Hematopoietic multipotent progenitor cell treated with erythropoietin and hydrocortisone succinate and interleukin-3 and kit ligand, for 8 days (in vitro differentiated cells): ENCODE results near the gene ULBP1.
"Not testable (repeated sequence)": the region's sequence is repeated elsewhere in the genome, so short reads cannot be mapped to it uniquely, and the experiment has no call there.

Experiments used
- DNase-seq: peaks from one replicate; pipeline ENCODE4 v3.0.0-alpha.2; 2015

Gene ULBP1, protein sequence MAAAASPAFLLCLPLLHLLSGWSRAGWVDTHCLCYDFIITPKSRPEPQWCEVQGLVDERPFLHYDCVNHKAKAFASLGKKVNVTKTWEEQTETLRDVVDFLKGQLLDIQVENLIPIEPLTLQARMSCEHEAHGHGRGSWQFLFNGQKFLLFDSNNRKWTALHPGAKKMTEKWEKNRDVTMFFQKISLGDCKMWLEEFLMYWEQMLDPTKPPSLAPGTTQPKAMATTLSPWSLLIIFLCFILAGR

DNA sequence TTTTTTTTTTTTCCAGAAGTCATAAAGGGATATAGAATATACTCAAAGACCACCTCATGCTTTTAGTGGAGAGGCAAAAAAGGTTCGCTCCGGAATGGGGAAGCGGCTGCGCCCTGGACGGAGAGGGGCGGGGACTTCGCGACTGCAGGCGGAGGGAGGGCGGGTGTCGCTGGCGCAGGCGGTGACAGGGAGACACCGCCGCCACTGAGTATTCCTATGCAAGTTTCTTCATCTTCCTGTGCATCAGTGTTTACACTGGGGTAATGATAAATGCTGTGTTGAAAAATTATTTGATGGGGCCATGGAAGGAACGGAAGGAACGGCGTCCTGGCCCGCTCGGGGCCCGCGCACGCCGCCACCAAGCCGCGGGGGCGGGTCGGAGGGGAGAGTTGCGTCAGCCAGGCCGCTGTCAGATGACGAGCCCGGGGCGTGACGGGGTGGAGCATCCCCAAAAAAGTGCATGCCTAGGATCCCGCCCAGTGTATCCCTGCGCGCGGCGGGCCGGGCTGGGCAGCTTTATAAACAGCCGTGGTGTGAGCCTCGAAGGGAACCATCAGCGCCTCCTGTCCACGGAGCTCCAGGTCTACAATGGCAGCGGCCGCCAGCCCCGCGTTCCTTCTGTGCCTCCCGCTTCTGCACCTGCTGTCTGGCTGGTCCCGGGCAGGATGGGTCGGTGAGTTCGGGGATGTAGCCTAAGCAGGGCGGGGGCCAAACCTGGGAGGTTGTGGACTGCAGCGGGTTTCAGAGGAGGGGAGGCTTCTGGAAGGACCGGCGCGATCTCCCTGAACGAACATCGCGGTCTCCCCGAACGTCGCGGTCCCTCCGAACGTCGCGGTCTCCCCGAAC lies at the start of gene ULBP1:
ULBP1 (plus strand) TSS at position 482 of the 846 bp plus-strand sequence; CDS start at position 589, 107 bp downstream.
- DNase-seq = peak; percentile 87

GRCh38 chr6:149915970-149916865 lies 47.5 kb upstream of the ULBP1 start:
- no peak for DNase-seq

GRCh38 chr6:149917679-149918078 lies 46.1 kb upstream of the ULBP1 start:
- no peak for DNase-seq

- no peak for DNase-seq
Measured at GRCh38 chr6:149918151-149918905, 45.4 kb upstream of the ULBP1 start.

DNA sequence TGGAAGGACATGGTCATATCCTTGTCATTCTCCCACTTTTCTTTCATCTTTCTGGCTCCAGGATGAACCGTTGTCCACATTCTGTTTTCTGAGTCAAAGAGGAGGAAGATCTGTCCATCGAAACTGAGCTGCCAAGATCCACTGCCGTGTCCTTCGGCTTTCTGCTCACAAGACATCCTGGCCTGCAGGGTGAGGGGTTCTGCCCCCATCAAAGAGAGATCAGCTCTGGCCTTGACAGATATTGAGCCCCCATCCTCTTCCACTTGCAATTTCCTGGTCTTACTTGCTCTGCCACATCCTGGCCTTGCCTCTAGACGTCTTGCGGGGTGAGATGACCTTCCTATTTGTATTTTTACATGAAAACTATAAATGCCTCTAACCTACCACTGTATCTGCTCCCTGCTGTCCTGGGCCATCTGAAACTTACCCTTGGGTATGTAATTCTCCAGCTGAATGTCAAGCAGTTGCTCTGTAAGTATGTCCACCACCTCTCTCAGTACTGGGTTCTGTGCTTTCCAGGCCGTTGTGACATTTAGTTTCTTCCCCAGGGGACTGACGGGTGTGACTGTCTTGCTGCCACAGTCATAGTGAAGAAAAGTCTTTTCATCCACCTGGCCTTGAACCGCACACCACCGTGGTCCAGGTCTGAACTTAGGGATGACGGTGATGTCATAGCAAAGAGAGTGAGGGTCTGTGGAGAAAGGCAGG lies 44.5 kb upstream of the ULBP1 start:
- not testable (repeated sequence) for DNase-seq

GRCh38 chr6:149919834-149920225 lies 43.9 kb upstream of the ULBP1 start:
- DNase-seq = no peak

DNA sequence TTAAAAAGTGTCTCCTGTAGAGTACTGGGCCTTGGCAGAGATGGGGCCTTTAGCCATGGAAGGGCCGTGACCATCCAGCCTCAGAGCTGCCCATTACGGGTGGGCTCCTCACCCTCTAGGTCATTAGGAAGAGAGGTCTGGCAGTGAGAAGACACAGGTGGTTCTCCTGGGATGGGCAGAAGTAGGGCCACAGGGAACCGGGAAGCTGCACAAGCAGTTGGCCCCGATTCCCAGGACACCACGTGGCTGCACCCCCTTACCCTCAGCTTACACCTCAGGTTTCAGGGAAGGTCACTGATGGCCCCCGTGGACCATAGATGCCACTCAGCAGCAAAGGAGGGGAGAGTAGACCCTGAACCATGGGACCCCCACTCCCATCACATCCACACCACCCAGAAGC lies 42.4 kb upstream of the ULBP1 start:
- DNase-seq = no peak

DNA sequence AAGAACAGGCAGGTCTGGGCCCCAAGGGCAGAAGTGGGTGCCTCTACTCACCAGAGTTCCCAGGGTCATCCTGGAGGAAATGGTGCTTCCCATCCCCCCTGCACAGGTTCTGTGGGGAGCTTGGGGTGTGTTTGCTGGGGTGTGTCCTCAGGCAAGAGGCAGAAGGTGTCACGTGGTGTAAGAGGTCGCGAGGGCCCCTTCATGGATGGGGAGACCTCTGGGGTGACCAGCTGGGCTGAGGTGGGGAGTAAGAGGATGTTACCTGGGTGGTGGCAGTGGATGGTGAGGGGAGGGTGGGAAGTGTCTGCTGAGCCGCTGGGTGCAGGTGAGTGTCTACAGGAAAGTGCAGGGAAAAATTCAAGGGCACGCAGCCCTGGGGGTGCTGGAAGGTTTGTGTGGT lies 41.7 kb upstream of the ULBP1 start:
- DNase-seq = not testable (repeated sequence)

- peak; percentile 95 for DNase-seq
Measured at GRCh38 chr6:149922642-149923326, 41.0 kb upstream of the ULBP1 start, which contains the start of gene RAET1G. Gene RAET1G (minus strand): TSS chr6:149923121. CDS start chr6:149923010, 111 bp downstream.

DNA sequence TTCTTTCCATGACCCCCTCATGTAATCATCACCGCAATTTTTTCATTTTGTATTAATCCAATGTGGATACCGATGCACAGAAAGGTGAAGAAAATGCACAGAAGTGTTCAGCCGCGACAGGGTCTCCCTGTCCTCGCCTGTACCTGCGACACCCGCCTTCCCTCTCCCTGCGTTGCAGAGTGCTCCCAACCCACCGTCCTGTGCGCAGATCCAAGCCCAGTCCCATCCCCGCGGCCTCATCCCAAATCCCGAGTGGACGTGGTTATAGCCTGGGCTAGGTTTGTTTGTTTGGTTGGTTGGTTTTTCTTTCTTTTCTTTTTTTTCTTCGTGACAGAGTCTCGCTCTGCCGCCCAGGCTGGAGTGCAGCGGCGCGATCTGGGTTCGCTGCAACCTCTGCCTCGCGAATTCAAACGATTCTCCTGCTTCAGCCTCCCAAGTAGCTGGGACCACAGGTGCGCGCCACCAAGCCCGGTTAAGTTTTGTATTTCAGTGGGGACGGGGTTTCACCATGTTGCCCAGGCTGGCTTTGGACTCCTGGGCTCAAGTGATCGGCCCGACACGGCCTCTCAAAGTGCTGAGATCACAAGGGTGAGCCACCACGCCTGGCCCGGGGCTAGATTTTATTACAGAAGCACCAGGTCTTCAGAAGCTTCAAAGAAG lies 40.3 kb upstream of the ULBP1 start:
- DNase-seq = no peak

- DNase-seq = no peak
Measured at GRCh38 chr6:149924206-149924932, 39.4 kb upstream of the ULBP1 start.

DNA sequence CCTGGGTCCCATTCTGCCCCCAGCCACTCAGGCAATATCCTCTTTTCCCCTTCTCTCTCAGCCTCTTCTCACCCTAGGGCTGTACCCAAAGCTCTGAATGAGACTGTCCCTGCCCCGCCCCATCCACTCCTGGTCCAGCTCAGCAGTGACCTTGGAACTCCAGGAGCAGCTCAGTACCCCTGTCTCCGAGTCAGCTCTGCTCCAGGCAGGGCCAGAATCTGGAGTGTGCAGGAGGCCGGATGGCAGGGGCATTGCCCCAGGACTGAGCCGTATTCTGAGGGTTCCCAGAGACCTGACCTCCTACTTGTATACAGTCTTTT lies 38.9 kb upstream of the ULBP1 start:
- DNase-seq = no peak

GRCh38 chr6:149925253-149925973 lies 38.3 kb upstream of the ULBP1 start:
- DNase-seq = no peak

DNA sequence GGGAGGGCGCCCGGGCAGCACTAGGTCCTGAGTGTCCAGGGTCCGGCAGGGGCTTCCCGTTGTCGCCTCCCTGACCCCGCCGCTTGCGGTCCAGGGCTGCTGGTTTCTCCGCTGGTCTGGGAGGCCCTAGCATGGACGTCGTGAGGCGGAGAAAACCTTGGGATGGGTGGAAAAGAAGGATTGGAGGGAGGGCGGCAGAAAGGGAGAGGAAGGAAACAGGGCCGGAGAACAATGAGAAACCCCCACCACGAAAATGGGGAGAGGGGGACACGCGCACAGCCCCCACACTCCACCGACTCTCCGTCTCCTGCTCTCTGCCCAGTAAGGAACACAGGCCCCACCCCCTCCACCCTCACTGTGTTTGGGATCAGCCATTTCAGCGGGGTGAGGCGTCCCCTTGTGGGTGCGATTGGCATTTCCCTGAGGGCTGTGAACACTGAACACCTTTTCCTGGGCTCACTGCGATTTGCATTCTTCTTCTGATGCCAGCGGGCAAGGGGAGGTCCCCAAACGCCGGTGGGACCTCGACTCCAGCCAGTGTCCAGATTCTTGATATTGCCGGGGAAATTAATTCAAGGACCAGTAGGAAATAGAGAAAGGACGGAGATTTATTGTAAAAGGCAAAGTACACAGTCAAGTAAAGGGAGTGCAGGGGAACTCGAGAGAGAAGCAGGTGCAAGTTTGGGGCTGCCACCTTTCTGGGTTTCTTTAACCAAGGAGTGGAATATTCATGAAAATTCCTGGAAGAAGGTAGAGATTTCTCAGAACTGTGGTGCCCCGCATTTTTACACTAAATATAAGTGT lies 37.6 kb upstream of the ULBP1 start:
- DNase-seq = peak; percentile 84

- not testable (repeated sequence) for DNase-seq
Measured at GRCh38 chr6:149927025-149927424, 36.7 kb upstream of the ULBP1 start.

- no peak for DNase-seq
Measured at GRCh38 chr6:149929422-149929821, 34.3 kb upstream of the ULBP1 start.

DNA sequence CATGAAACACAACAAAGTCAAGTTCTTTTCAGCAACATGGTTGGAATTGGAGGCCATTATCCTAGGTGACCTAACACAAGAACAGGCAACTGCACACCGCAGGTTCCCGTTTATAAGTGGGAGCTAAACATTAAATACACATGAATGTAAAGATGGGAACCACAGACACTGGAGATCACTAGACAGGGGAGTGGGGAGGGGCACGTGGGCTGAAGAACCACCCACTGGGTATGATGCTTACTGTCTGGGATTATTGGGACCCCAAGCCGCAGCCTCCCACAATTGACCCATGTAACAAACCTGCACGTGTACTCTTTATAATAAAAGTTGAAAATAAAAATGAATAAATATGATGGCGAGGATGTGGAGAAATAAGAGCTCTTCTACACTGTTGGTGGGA lies 32.2 kb upstream of the ULBP1 start:
- no peak for DNase-seq

DNA sequence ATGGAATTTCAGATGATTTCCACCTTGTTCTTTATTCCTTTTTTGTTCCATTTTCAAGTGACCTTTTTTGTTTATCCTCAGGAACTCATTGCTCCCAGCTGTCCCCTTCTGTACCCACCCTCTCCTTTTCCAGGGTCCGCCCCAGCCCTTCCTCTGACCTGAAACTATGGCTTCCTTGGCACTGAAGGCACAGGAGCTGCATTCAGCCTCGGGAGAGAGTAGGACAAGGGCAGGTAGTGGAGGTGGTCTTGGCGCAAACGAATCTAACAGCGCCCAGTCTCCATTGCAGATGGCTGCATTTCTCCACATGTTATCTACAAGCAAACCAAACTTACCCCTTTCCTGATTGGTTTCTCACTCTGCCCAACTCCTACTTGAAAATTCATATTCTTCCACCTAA lies 30.7 kb upstream of the ULBP1 start:
- DNase-seq = no peak
